ENCODE results near the gene CCNDBP1. TPM values are rescaled to one million over a fixed set of nuclear protein-coding genes. Genes with fewer than 3 reads are reported as not detected.

The CCNDBP1 gene
- polyA plus RNA-seq, 1 experiment: 76.5 TPM

DNA sequence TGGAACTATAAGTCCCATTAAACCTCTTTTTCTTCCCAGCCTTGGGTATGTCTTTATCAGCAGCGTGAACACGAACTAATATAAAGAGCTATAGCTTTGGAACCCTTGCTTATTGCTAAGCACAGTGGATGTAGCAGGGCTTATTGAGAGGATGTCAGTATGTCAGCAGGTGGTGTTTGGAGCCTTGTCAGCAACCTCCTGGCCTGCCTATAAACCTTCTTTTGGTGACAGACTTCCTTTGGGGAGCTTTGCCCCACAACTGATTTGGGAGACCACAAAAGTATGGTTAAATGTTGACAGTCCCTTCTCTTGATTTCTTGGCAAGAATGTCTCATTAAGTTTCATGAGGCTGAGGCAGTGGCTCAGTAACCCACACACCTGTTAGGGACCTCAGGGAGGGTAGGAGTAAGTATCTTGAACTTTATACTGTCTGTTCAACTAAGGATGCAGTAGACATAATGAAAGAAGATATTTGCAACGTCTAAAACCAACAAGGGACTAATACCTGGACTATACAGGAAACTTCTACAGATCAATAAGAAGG lies 14.8 kb downstream of the CCNDBP1 start:
- POLR2A ChIA-PET: no interaction called here
- CTCF ChIA-PET: interaction anchor here (0.9 to 1.2 kb wide), 2 partner anchors 27 to 85 kb away, joined by 3 read pairs; no protein-coding TSS in a partner anchor
- Histone ChIP-seq H3K36me3 (ENCODE audit: control insufficient read depth, insufficient read depth, low read length) (peaks cover 1% of the 10 kb centered on the region), H3K4me3 (ENCODE audit: low read depth, low read length) (no peak overlapping the region), H3K27me3 (ENCODE audit: control insufficient read depth, insufficient read depth, low read length) (no peaks in the 10 kb centered on the region)
- TF ChIP-seq, protein P1, sequence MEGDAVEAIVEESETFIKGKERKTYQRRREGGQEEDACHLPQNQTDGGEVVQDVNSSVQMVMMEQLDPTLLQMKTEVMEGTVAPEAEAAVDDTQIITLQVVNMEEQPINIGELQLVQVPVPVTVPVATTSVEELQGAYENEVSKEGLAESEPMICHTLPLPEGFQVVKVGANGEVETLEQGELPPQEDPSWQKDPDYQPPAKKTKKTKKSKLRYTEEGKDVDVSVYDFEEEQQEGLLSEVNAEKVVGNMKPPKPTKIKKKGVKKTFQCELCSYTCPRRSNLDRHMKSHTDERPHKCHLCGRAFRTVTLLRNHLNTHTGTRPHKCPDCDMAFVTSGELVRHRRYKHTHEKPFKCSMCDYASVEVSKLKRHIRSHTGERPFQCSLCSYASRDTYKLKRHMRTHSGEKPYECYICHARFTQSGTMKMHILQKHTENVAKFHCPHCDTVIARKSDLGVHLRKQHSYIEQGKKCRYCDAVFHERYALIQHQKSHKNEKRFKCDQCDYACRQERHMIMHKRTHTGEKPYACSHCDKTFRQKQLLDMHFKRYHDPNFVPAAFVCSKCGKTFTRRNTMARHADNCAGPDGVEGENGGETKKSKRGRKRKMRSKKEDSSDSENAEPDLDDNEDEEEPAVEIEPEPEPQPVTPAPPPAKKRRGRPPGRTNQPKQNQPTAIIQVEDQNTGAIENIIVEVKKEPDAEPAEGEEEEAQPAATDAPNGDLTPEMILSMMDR (IDR thresholded peaks at IDR 0.05; ENCODE audit: insufficient read depth, low read depth, low read length): no peak
- no peak for DNase-seq (ENCODE audit: low read depth)

DNA sequence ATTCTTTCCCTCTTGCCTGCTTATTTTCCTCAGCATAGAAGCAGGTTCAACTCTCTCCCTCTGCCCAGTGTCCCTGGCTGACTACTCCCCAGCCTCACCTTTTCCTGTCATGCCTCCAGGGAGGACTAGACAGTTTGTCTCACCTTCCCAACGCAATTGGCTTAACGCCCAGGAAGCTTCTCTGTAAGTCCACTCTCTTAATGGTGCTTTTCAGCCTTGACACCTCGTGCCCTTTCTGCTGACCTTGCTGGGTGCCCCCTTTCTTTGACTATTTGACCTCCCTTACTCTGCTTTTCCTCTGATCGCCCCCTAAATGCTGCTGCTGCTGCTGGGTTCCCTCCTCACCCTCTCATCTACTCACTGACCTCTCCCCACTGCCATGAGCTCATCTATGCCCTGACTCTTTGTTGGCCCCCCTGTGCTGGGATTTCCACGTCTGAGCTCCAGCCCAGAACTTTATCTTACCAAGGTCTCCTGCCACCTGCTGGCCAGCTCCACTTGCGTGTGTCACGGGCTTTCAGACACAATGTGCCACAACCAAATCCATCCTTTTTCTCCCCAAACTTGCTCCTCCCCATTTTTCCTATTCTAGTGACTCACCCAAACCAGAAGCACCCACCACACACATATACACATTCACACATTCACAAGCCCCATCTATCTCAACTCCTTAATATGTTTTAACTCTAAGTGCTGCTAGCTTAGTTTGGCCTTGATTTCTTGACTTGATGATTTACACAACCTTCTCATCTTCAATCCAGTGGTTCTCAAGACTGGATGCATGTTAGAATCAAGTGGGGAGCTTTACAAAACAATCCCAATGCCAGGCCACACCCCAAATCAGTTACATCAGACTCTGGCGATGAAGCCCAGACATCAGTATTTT lies 19.1 kb downstream of the CCNDBP1 start:
- CTCF ChIA-PET: interaction anchor here (0.6 to 4.3 kb wide), 17 partner anchors 10 to 503 kb away, joined by 3 to 61 read pairs (median 5); partner anchors contain the start of genes CCNDBP1 and TGM5

DNA sequence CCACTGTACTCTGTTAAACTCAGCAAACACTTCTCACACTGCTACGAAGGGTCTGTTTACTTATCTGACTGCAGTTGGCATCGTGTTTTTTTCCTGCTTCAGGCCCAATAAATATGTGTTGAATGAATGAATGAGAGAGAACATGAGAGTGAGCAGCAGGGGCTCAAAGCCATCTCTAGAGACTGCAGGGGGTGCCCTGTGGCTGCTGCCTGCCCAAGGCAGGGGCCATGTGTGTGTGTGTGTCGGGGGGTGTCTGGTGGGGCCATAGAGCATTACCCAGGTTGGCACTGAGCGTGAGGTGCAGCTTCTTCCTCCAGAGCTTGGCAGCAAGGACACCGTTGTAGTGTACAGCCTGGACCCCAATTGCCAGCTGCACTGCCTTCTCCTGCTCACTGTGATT lies 20.9 kb downstream of the CCNDBP1 start:
- POLR2A ChIA-PET: no interaction called here
- CTCF ChIA-PET: interaction anchor here (1.4 to 4.3 kb wide), 2 partner anchors 19 to 20 kb away, joined by 8 to 22 read pairs; partner anchors contain the start of gene CCNDBP1
- Histone ChIP-seq H3K4me3 (ENCODE audit: low read depth, low read length) (no peak overlapping the region), H3K27me3 (ENCODE audit: control insufficient read depth, insufficient read depth, low read length) (peaks cover 32% of the 10 kb centered on the region), H3K36me3 (ENCODE audit: control insufficient read depth, insufficient read depth, low read length) (no peaks in the 10 kb centered on the region)
- TF ChIP-seq, protein P1 (IDR thresholded peaks at IDR 0.05; ENCODE audit: insufficient read depth, low read depth, low read length): no peak
- no peak for DNase-seq (ENCODE audit: low read depth)

More for the DNA sequence above, 19.1 kb downstream of the CCNDBP1 start:
- Histone ChIP-seq H3K36me3 (ENCODE audit: control insufficient read depth, insufficient read depth, low read length) (no peaks in the 10 kb centered on the region), H3K4me3 (ENCODE audit: low read depth, low read length) (no peak overlapping the region), H3K27me3 (ENCODE audit: control insufficient read depth, insufficient read depth, low read length) (peaks cover 27% of the 10 kb centered on the region)
- POLR2A ChIA-PET: no interaction called here
- no peak for DNase-seq (ENCODE audit: low read depth)
- TF ChIP-seq, protein P1 (IDR thresholded peaks at IDR 0.05; ENCODE audit: insufficient read depth, low read depth, low read length): peak; percentile 77

DNA sequence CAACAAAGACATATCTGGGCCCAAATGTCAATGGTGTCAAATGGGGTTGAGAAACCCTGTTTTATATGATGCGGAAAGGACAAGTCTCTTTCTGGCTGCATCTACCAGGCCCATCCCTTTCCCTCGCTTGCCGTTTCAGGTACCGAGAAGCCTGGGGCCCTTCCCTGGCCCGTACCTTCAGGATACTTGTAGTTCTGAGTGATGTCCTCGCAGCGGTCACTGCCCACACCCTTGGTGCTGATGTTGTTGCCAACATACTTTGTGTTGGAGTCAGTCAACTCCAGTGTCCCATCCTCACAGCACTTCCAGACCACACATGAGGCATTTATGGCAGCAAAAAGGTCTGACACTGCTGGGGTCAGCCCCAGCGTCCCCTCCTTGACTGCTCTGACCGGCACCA lies 21.8 kb downstream of the CCNDBP1 start:
- Histone ChIP-seq H3K4me3 (ENCODE audit: low read depth, low read length) (no peak overlapping the region), H3K27me3 (ENCODE audit: control insufficient read depth, insufficient read depth, low read length) (peaks cover 37% of the 10 kb centered on the region), H3K36me3 (ENCODE audit: control insufficient read depth, insufficient read depth, low read length) (no peaks in the 10 kb centered on the region)
- ChIA-PET CTCF (interaction anchor here (0.8 to 1.4 kb wide), 2 partner anchors 18 to 71 kb away, joined by 6 to 8 read pairs; no protein-coding TSS in a partner anchor), POLR2A (no interaction called here)
- no peak for DNase-seq (ENCODE audit: low read depth)
- TF ChIP-seq, protein P1 (IDR thresholded peaks at IDR 0.05; ENCODE audit: insufficient read depth, low read depth, low read length): no peak
